GM18873 (cell line): ENCODE results near the gene XPA.

ENCODE experiments used
- ATAC-seq: cut with Tn5 transposase; IDR thresholded peaks from one replicate; pipeline ENCODE4 v1.9.1; 2021; ENCODE audit warnings: mild to moderate bottlenecking, moderate library complexity, moderate number of reproducible peaks; ENCODE audit not compliant: unreplicated experiment, low FRiP score

The XPA gene

GRCh38 chr9:97660340-97660739, 36.8 kb downstream of the XPA start:
- ATAC-seq, result no peak

- no peak for ATAC-seq
These were observed 37.4 kb downstream of the XPA start for GRCh38 chr9:97659771-97660170.

- no peak for ATAC-seq
These were observed 38.4 kb downstream of the XPA start for GRCh38 chr9:97658707-97659106.

GRCh38 chr9:97651646-97652045, 45.5 kb downstream of the XPA start:
- ATAC-seq, result no peak

GRCh38 chr9:97647996-97648395, 49.1 kb downstream of the XPA start:
- ATAC-seq, result no peak

- no peak for ATAC-seq
These were observed 51.4 kb downstream of the XPA start for GRCh38 chr9:97645720-97646119.

GRCh38 chr9:97640325-97640724, 56.8 kb downstream of the XPA start:
- ATAC-seq, result no peak

GRCh38 chr9:97638666-97639065, 58.5 kb downstream of the XPA start:
- ATAC-seq, result no peak

- no peak for ATAC-seq
These were observed 60.2 kb downstream of the XPA start for GRCh38 chr9:97636903-97637302.

GRCh38 chr9:97635026-97635425, 62.1 kb downstream of the XPA start:
- no peak for ATAC-seq

GRCh38 chr9:97633859-97634490, 63.2 kb downstream of the XPA start:
- peak; percentile 15 for ATAC-seq

GRCh38 chr9:97632985-97633858, 63.9 kb downstream of the XPA start, which contains the start of the genes NCBP1 and TSTD2:
Gene NCBP1, plus strand, starts transcription at chr9:97633821. Its CDS starts 61 bp downstream, at chr9:97633882.
Gene TSTD2, minus strand, starts transcription at chr9:97633368. Its CDS starts 5,806 bp downstream, at chr9:97627562.
- peak; percentile 85 for ATAC-seq

- peak; percentile 17 for ATAC-seq
These were observed 64.7 kb downstream of the XPA start for GRCh38 chr9:97632248-97632984.

GRCh38 chr9:97630591-97630990, 66.5 kb downstream of the XPA start:
- ATAC-seq, result no peak

GRCh38 chr9:97629156-97629555, 68.0 kb downstream of the XPA start:
- ATAC-seq, result no peak

GRCh38 chr9:97628668-97629067, 68.5 kb downstream of the XPA start:
- ATAC-seq, result no peak

- ATAC-seq, result no peak
These were observed 69.5 kb downstream of the XPA start for GRCh38 chr9:97627624-97628023.

GRCh38 chr9:97625620-97626019, 71.5 kb downstream of the XPA start:
- ATAC-seq, result no peak
